Measurements from ENCODE around the gene SEMA3D.

SEMA3D gene

GRCh38 chr7:84981055-84981976, 205.5 kb downstream of the SEMA3D start:
- H3K4me3 ChIP-seq (ENCODE audit: low read depth, low read length), result no peak overlapping the region
- TF ChIP-seq, protein P1, sequence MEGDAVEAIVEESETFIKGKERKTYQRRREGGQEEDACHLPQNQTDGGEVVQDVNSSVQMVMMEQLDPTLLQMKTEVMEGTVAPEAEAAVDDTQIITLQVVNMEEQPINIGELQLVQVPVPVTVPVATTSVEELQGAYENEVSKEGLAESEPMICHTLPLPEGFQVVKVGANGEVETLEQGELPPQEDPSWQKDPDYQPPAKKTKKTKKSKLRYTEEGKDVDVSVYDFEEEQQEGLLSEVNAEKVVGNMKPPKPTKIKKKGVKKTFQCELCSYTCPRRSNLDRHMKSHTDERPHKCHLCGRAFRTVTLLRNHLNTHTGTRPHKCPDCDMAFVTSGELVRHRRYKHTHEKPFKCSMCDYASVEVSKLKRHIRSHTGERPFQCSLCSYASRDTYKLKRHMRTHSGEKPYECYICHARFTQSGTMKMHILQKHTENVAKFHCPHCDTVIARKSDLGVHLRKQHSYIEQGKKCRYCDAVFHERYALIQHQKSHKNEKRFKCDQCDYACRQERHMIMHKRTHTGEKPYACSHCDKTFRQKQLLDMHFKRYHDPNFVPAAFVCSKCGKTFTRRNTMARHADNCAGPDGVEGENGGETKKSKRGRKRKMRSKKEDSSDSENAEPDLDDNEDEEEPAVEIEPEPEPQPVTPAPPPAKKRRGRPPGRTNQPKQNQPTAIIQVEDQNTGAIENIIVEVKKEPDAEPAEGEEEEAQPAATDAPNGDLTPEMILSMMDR (IDR thresholded peaks at IDR 0.05; ENCODE audit: low read depth, low read length), result no peak
- in situ Hi-C loops (cut with HindIII; ENCODE audit: low sequenced_read_pairs), result no loop called here
- DNase-seq (ENCODE audit: low read depth, low spot score), result peak; percentile 25

DNA sequence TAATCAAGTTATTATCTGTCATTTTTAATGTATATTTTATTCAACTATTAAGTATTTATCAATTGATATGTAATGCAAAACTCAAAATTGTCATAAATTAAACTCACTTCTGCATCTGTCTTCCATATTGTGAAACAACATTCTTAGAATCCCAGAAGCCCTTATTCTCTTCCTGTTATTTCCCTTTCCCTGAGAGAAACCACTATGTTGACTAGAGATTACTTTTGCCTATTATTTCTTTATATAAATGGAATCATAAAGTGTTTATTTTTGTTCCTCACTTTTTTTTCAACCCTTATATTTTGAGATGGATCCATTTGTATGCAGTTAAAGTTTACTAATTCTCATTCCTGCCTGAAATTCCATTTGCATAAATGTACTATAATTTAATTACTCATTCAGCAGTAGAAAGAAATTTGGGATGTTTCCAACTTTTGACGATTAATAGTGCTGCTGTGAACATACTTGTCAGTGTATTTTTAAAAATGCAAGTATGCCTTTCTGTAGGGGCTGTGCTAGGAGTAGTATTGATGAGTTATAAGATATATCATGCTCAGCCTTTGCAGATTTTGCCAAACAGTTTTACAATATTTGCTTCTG, 211.2 kb downstream of the SEMA3D start:
- no peak for DNase-seq (ENCODE audit: low read depth, low spot score)
- in situ Hi-C loops (cut with HindIII; ENCODE audit: low sequenced_read_pairs), result no loop called here
- H3K4me3 ChIP-seq (ENCODE audit: low read depth, low read length), result no peak overlapping the region
- TF ChIP-seq, protein P1 (IDR thresholded peaks at IDR 0.05; ENCODE audit: low read depth, low read length), result no peak

DNA sequence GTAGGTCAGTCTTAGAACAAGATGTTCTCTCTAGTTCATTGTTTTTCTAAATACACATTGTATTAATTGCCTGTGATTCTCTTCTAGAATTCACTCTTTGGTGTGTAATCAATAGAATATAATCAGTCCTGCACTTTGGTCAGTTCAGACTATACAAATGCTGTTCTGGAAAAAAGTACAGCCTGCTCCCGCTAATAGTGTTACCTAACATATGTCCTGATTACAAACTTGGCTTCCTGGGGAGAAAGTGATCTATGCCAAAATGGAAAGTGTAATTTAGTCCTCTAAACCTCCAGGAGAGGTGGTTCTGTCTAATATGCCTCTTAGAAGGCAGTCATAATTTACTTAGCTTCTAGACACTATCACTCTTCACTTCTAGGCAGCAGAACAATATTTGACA, 215.5 kb downstream of the SEMA3D start:
- in situ Hi-C loops (cut with HindIII; ENCODE audit: low sequenced_read_pairs), result no loop called here
- H3K4me3 ChIP-seq (ENCODE audit: low read depth, low read length), result no peak overlapping the region
- TF ChIP-seq, protein P1 (IDR thresholded peaks at IDR 0.05; ENCODE audit: low read depth, low read length), result no peak
- DNase-seq (ENCODE audit: low read depth, low spot score), result no peak

DNA sequence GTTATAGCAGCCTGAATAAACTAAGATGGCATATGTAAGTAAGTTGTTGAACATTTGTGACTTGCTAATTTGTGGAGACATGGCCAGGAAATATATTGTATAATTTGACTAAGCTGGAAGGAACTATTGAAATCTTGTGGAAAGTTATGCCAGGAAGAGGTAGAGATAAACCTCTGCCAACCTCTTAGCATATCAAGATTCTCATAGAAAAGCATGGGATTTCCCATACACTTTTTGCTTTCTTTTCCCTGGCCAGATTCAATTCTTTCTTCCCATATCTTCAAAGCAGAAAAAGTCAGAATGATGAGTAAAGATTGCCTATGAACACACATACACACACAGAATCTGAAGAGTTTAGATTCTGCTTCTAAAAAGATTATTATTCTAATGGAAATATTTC, 216.2 kb downstream of the SEMA3D start:
- DNase-seq (ENCODE audit: low read depth, low spot score), result no peak
- H3K4me3 ChIP-seq (ENCODE audit: low read depth, low read length), result no peak overlapping the region
- in situ Hi-C loops (cut with HindIII; ENCODE audit: low sequenced_read_pairs), result no loop called here
- TF ChIP-seq, protein P1 (IDR thresholded peaks at IDR 0.05; ENCODE audit: low read depth, low read length), result no peak

DNA sequence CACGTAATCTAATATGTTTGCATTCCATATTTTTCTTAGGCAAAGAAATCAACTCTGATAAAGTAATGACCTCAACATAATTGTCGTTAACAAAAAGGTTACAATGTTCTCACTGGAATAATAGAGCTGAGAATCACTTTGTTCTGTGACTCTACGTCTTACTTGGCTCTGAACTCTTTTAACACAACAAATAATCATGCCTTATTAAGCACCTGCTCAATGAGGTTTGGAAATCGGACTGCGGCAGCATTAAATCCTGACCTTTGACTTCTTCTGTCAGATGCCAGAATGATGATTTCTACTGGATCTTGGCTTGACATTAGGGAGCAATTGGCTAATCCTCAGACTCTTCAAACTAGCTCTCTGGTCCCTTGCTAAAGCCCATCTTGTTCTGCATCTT, 233.6 kb downstream of the SEMA3D start:
- in situ Hi-C loops (cut with HindIII; ENCODE audit: low sequenced_read_pairs), result no loop called here
- TF ChIP-seq, protein P1 (IDR thresholded peaks at IDR 0.05; ENCODE audit: low read depth, low read length), result no peak
- no peak overlapping the region for H3K4me3 ChIP-seq (ENCODE audit: low read depth, low read length)
- no peak for DNase-seq (ENCODE audit: low read depth, low spot score)

GRCh38 chr7:84950836-84951235, 236.0 kb downstream of the SEMA3D start:
- in situ Hi-C loops (cut with HindIII; ENCODE audit: low sequenced_read_pairs), result no loop called here

More at GRCh38 chr7:84950836-84951235, 236.0 kb downstream of the SEMA3D start:
- TF ChIP-seq, protein P1 (IDR thresholded peaks at IDR 0.05; ENCODE audit: low read depth, low read length), result no peak
- peak; percentile 22 for DNase-seq (ENCODE audit: low read depth, low spot score)
- H3K4me3 ChIP-seq (ENCODE audit: low read depth, low read length), result no peak overlapping the region
